Coronary artery (tissue), 2 donors: ENCODE measurements around the gene ZBTB24.

ENCODE experiments used
- DNase-seq: peaks from one replicate; pipeline ENCODE4 v3.0.0-alpha.2; 2017; ENCODE audit warnings: low spot score
- H3K27ac ChIP-seq, 2 donors: fragments of 200-600 bp; sonication (generic); one replicate each; pipeline ENCODE4 v1.5.1; 2016 to 2019
- H3K4me3 ChIP-seq: fragments of 200-600 bp; sonication (generic); 2 replicates; pipeline ENCODE4 v1.5.1; 2016; ENCODE audit warnings: mild to moderate bottlenecking, moderate library complexity
- TF ChIP-seq, protein P1 (sequence below): fragments of 200-600 bp; sonication (generic); IDR thresholded peaks from one replicate; pipeline ENCODE4 v1.5.1; 2019; ENCODE audit warnings: antibody characterized with exemption

The ZBTB24 gene

DNA sequence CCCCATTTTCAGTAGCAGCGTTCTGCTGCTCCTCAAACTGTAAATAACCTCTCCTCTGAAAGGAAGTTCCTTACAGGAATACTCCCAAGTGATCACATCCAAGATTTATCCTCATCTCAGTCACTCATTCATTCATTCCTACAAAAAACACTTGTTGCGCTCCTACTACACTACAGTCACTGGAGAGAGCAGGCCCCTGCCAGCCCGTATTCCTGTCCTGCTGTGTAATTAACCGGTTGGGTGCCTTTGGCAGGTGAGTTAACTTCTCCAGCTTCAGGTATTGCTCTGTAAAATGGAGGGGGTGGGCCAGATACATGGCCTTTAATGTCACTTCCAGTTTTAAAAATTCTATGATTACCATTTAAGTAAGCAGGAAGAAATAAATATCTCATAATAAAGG, 15.0 kb upstream of the ZBTB24 start:
- H3K27ac ChIP-seq: no peak overlapping the region
- DNase-seq: no peak
- H3K4me3 ChIP-seq: no peak overlapping the region
- TF ChIP-seq, protein P1, sequence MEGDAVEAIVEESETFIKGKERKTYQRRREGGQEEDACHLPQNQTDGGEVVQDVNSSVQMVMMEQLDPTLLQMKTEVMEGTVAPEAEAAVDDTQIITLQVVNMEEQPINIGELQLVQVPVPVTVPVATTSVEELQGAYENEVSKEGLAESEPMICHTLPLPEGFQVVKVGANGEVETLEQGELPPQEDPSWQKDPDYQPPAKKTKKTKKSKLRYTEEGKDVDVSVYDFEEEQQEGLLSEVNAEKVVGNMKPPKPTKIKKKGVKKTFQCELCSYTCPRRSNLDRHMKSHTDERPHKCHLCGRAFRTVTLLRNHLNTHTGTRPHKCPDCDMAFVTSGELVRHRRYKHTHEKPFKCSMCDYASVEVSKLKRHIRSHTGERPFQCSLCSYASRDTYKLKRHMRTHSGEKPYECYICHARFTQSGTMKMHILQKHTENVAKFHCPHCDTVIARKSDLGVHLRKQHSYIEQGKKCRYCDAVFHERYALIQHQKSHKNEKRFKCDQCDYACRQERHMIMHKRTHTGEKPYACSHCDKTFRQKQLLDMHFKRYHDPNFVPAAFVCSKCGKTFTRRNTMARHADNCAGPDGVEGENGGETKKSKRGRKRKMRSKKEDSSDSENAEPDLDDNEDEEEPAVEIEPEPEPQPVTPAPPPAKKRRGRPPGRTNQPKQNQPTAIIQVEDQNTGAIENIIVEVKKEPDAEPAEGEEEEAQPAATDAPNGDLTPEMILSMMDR: no peak

DNA sequence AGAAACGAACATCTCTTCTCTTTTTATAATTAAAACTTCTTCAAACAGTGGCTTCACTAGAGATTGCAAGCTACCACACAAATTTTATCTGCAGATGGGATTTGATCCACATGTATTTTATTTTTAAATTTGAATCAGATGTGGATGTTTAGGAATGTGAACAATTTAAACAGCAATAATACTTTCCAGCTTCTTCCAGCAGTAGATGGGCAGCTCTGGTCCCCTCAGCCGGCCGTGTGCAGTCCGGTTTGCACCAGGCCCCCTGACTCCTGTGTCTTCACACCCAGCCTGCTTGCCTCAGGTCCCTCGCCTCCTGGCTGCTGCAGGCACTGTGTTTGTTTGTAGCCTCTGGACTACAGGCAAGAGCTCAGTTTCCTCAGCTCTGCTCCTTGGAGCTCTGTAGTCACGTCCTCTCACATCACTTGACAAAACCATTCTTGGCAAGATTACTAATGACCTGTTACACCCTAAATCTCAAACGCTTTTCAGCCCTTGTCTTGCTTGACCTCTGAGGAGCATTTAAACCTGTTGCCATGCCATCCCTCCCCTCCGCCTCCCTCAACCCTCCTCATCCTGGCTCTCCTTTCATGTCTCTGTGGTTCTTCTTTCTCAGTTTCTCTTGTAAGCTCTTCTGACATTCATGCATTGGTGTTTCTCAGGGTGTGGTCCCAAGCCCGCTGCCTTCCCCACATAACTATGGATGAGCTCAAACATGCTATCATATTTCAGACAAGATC, 13.2 kb upstream of the ZBTB24 start:
- DNase-seq: no peak
- no peak overlapping the region for H3K27ac ChIP-seq
- TF ChIP-seq, protein P1: no peak
- no peak overlapping the region for H3K4me3 ChIP-seq

GRCh38 chr6:109493865-109494264, 10.8 kb upstream of the ZBTB24 start:
- DNase-seq: no peak
- no peak overlapping the region for H3K4me3 ChIP-seq
- no peak overlapping the region for H3K27ac ChIP-seq
- TF ChIP-seq, protein P1: no peak

- no peak for DNase-seq
- TF ChIP-seq, protein P1: no peak
- H3K27ac ChIP-seq: no peak overlapping the region
- no peak overlapping the region for H3K4me3 ChIP-seq
These were observed 8.4 kb upstream of the ZBTB24 start for GRCh38 chr6:109491207-109491938.

- no peak for DNase-seq
- TF ChIP-seq, protein P1: no peak
- Histone ChIP-seq H3K4me3 (no peak overlapping the region), H3K27ac (no peak overlapping the region)
These were observed 7.7 kb upstream of the ZBTB24 start for GRCh38 chr6:109490713-109491112.

GRCh38 chr6:109488001-109488400, 5.0 kb upstream of the ZBTB24 start:
- H3K27ac ChIP-seq: no peak overlapping the region
- TF ChIP-seq, protein P1: no peak
- no peak for DNase-seq
- no peak overlapping the region for H3K4me3 ChIP-seq

GRCh38 chr6:109486068-109486467, 3.0 kb upstream of the ZBTB24 start:
- Histone ChIP-seq H3K27ac (no peak overlapping the region), H3K4me3 (no peak overlapping the region)
- no peak for DNase-seq
- TF ChIP-seq, protein P1: no peak
